GM13977 (cell line): ENCODE measurements around the gene RAB3C.
"Not testable (repeated sequence)": the region's sequence is repeated elsewhere in the genome, so short reads cannot be mapped to it uniquely, and the experiment has no call there.

Experiments
- DNase-seq: peaks from one replicate; pipeline ENCODE4 v3.0.0; 2012; ENCODE audit warnings: low spot score
- CTCF ChIP-seq: IDR thresholded peaks from 2 replicates; pipeline ENCODE4 v1.5.1; 2012; ENCODE audit warnings: mild to moderate bottlenecking, control low read depth; ENCODE audit not compliant: insufficient read depth; ENCODE audit errors: extremely low read depth, missing control alignments
- in situ Hi-C: fragments of 300-500 bp; cut with MboI; formaldehyde crosslinking; loops from one replicate; pipeline ENCODE4 v1.12.0; 2022; ENCODE audit warnings: low sequenced_read_pairs, low pct_unique_long_range_greater_than_20kb, mixed read lengths, inconsistent platforms; ENCODE audit not compliant: unreplicated experiment

The RAB3C gene

GRCh38 chr5:58548068-58548467, 34.8 kb upstream of the RAB3C start:
- DNase-seq: no peak
- in situ Hi-C loops: no loop called here
- TF ChIP-seq CTCF: no peak

- no peak for DNase-seq
- no peak for TF ChIP-seq CTCF
- in situ Hi-C loops: no loop called here
These were observed 31.4 kb upstream of the RAB3C start for GRCh38 chr5:58551492-58551891.

- in situ Hi-C loops, DNase-seq: not testable (repeated sequence)
These were observed 25.1 kb upstream of the RAB3C start for GRCh38 chr5:58557665-58558338.

GRCh38 chr5:58563016-58563700, 19.7 kb upstream of the RAB3C start:
- DNase-seq, in situ Hi-C loops: not testable (repeated sequence)

GRCh38 chr5:58564043-58564832, 18.6 kb upstream of the RAB3C start:
- in situ Hi-C loops, DNase-seq: not testable (repeated sequence)

GRCh38 chr5:58565033-58565432, 17.8 kb upstream of the RAB3C start:
- TF ChIP-seq CTCF: no peak
- no peak for DNase-seq
- in situ Hi-C loops: no loop called here

- DNase-seq: no peak
- no peak for TF ChIP-seq CTCF
- in situ Hi-C loops: no loop called here
These were observed 11.4 kb upstream of the RAB3C start for GRCh38 chr5:58571501-58571900.

- in situ Hi-C loops, DNase-seq: not testable (repeated sequence)
These were observed 9.9 kb upstream of the RAB3C start for GRCh38 chr5:58572973-58573372.
